Measurements from ENCODE around the gene CPT1B.

DNA sequence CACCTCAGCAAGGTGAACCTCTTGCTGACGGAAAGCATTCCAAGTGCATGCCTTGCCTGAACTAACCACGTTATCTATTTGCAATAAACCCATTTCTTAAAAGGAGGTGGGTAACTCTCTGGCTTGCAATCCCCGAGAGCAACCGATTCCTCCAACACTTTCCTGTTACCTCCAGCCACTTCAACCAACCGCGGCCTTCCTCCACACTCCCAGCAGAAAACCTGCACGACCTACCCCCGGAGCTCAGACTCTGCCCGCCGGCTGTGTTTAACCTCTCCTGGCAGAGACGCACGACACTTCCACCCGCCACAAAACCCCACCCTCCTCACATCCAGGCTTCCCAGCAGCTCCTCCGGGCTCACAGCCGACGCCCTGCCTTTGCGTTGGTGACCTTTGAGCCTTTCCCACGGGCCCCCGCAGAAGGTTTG lies 53.5 kb downstream of the CPT1B start:
- TF ChIP-seq, protein P1, sequence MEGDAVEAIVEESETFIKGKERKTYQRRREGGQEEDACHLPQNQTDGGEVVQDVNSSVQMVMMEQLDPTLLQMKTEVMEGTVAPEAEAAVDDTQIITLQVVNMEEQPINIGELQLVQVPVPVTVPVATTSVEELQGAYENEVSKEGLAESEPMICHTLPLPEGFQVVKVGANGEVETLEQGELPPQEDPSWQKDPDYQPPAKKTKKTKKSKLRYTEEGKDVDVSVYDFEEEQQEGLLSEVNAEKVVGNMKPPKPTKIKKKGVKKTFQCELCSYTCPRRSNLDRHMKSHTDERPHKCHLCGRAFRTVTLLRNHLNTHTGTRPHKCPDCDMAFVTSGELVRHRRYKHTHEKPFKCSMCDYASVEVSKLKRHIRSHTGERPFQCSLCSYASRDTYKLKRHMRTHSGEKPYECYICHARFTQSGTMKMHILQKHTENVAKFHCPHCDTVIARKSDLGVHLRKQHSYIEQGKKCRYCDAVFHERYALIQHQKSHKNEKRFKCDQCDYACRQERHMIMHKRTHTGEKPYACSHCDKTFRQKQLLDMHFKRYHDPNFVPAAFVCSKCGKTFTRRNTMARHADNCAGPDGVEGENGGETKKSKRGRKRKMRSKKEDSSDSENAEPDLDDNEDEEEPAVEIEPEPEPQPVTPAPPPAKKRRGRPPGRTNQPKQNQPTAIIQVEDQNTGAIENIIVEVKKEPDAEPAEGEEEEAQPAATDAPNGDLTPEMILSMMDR (IDR thresholded peaks at IDR 0.05), result no peak
- TF ChIP-seq POLR2A (IDR thresholded peaks at IDR 0.05), result no peak

Measured in right lobe of liver (tissue), 4 donors.